SJSA1 (cell line): Measurements from ENCODE around the gene PPM1M. TPM values are rescaled to one million over a fixed set of nuclear protein-coding genes. Genes with fewer than 3 reads are reported as not detected.

Experiments
- DNase-seq, 2 experiments: peaks; one replicate each; pipeline ENCODE4 v3.0.0-alpha.2; 2015 to 2020; ENCODE audit warnings: low spot score in 2 of 2, low read depth in 1 of 2
- H3K27ac ChIP-seq: fragments of 250-450 bp; sonication (Bioruptor Pico); 2 replicates; pipeline ENCODE4 v1.5.1; 2020; ENCODE audit warnings: mild to moderate bottlenecking, moderate library complexity
- H3K27me3 ChIP-seq: fragments of 250-450 bp; sonication (Bioruptor Pico); replicated peaks from 2 replicates; pipeline ENCODE4 v1.5.1; 2020; ENCODE audit warnings: mild to moderate bottlenecking, moderate library complexity
- H3K36me3 ChIP-seq: fragments of 250-450 bp; sonication (Bioruptor Pico); 2 replicates; pipeline ENCODE4 v1.5.1; 2020; ENCODE audit warnings: mild to moderate bottlenecking
- H3K4me1 ChIP-seq: fragments of 250-450 bp; sonication (Bioruptor Pico); replicated peaks from 2 replicates; pipeline ENCODE4 v1.6.1; 2021; ENCODE audit warnings: mild to moderate bottlenecking
- H3K4me3 ChIP-seq: fragments of 250-450 bp; sonication (Bioruptor Pico); 2 replicates; pipeline ENCODE4 v1.5.1; 2020; ENCODE audit warnings: mild to moderate bottlenecking
- H3K9me3 ChIP-seq: fragments of 250-450 bp; sonication (Bioruptor Pico); replicated peaks from 2 replicates; pipeline ENCODE4 v1.5.1; 2020; ENCODE audit warnings: mild to moderate bottlenecking
- total RNA-seq: library from RNA; depleted of rRNA; stranded (reverse); fragments of >200 nt; shearing (Covaris generic); gene quantifications from 2 replicates; pipeline ENCODE4 v1.2.3, GENCODE V29; 2014; rRNA removed

PPM1M gene
- 5.5 and 7.7 TPM in 2 replicates for total RNA-seq

GRCh38 chr3:52245322-52246263, at the start of gene PPM1M:
TSS of gene PPM1M (plus strand) at chr3:52245759. CDS start at chr3:52245825, 66 bp downstream.
- Histone ChIP-seq H3K4me3 (peak within 1 kb of the TSS; percentile 53), H3K27ac (peak within 1 kb of the TSS; percentile 21; the same call in 1 of the 2 replicates), H3K9me3 (no peaks in the 10 kb centered on the region), H3K27me3 (no peaks in the 10 kb centered on the region), H3K4me1 (peaks cover 26% of the 10 kb centered on the region), H3K36me3 (peaks cover 29% of the 10 kb centered on the region)
- DNase-seq = peak; percentile 44 to 64

DNA sequence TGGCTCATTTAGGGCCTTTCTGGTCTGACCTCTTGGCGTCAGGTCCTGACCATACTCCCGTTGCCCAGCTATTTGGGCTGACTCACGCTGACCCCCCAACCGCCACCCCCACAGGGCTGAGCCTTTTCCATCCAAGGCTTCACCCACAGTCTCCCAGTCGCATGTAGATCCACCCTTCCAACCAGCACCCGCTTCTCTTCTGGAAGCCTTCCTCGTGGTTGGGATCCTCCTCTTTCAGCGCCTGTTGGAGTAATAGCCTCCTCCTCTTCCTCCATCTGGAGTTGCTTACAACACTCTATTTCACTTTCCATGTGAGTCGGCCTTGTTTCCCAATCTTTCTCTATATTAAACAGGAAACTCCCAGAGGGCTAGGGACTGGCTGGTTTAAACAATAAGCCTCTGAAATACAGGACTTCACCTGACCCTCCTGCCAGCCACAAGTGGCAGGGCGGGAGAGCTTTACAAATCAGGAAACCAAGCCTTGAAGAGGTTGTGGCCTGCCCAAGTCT, 49.7 kb upstream of the PPM1M start:
- no peak for DNase-seq
- H3K27ac ChIP-seq = no peak overlapping the region
- peaks cover 49% of the 10 kb centered on the region for H3K4me1 ChIP-seq

DNA sequence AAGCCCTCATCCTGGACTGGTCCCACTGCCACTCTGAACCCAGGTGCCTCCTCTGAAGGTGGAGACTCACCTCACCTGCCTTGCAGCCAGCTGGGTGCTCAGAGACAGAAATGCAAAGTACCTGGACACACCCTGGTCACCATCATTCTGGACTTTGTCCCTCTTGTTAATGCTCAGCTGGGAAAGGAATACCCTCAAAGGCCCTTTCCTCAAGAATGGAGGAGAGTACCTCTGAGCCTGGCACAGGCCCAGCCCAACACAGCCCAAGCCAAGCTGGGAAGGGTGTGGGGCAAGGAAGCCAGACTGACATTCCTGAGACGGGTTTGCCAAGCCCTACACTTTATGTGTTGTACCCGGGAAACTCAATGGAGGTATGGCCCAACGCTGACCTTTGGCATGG, 48.6 kb upstream of the PPM1M start:
- Histone ChIP-seq H3K9me3 (no peaks in the 10 kb centered on the region), H3K4me1 (peaks cover 44% of the 10 kb centered on the region), H3K4me3 (no peak overlapping the region), H3K36me3 (peaks cover 38% of the 10 kb centered on the region), H3K27ac (no peak overlapping the region), H3K27me3 (no peaks in the 10 kb centered on the region)
- no peak for DNase-seq

More for the DNA sequence above, 49.7 kb upstream of the PPM1M start:
- no peaks in the 10 kb centered on the region for H3K9me3 ChIP-seq
- no peak overlapping the region for H3K4me3 ChIP-seq
- H3K36me3 ChIP-seq = peaks cover 27% of the 10 kb centered on the region
- H3K27me3 ChIP-seq = no peaks in the 10 kb centered on the region

GRCh38 chr3:52197499-52197841, 48.1 kb upstream of the PPM1M start:
- H3K4me3 ChIP-seq = peak overlapping the region; percentile 86
- peaks cover 43% of the 10 kb centered on the region for H3K36me3 ChIP-seq
- peaks cover 41% of the 10 kb centered on the region for H3K4me1 ChIP-seq
- no peaks in the 10 kb centered on the region for H3K9me3 ChIP-seq
- no peaks in the 10 kb centered on the region for H3K27me3 ChIP-seq
- DNase-seq = no peak
- H3K27ac ChIP-seq = peak overlapping the region; percentile 26; the same call in 1 of the 2 replicates

DNA sequence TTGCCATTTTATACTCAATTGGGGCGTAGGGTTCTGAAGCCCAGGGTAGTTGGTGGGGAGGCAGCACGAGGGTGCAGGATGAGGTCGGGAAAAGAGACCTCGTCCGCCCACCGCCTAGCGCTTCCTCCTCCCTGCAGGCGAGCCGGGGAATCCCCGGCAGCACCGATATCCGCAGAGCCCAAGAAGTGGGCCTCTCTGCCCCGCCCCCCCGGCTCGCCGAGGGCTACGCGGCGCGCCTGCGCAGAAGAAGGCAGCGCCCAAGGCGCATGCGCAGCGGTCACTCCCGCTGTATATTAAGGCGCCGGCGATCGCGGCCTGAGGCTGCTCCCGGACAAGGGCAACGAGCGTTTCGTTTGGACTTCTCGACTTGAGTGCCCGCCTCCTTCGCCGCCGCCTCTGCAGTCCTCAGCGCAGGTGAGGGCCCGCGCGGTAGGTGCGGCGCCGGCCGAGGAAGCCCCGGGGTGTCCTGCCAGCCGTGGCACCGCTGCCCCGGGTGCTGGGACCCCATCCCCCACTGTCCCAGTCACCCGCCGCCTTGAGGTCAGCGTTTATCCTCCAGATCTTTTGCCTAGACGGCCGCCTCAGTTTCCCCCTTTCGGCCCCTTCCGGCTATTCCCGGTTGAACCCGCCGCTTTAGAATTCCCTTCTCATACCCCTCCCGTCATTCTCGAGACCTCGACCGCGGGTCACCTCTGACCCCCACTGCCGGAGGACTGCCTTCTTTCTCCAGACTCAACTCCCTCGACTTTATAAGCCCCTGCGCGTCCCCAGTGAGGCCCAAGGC, 47.5 kb upstream of the PPM1M start, which contains the start of gene ALAS1:
TSS of gene ALAS1 (plus strand) at position 319 of the 784 bp plus-strand sequence. CDS start 1,082 bp downstream, outside the sequence.
- H3K27ac ChIP-seq = peak within 1 kb of the TSS; percentile 31
- peaks cover 49% of the 10 kb centered on the region for H3K36me3 ChIP-seq
- no peaks in the 10 kb centered on the region for H3K27me3 ChIP-seq
- peak; percentile 90 to 96 for DNase-seq
- no peaks in the 10 kb centered on the region for H3K9me3 ChIP-seq
- H3K4me1 ChIP-seq = peaks cover 36% of the 10 kb centered on the region
- peak within 1 kb of the TSS; percentile 86 for H3K4me3 ChIP-seq

- no peak for DNase-seq
- H3K27me3 ChIP-seq = no peaks in the 10 kb centered on the region
- H3K36me3 ChIP-seq = peaks cover 58% of the 10 kb centered on the region
- peak overlapping the region; percentile 86 for H3K4me3 ChIP-seq
- H3K4me1 ChIP-seq = peaks cover 32% of the 10 kb centered on the region
- no peaks in the 10 kb centered on the region for H3K9me3 ChIP-seq
- H3K27ac ChIP-seq = peak overlapping the region; percentile 31; the same call in 1 of the 2 replicates
Observed at GRCh38 chr3:52198643-52199608, 46.6 kb upstream of the PPM1M start.

- peaks cover 80% of the 10 kb centered on the region for H3K36me3 ChIP-seq
- no peak for DNase-seq
- H3K9me3 ChIP-seq = no peaks in the 10 kb centered on the region
- no peak overlapping the region for H3K4me3 ChIP-seq
- peaks cover 28% of the 10 kb centered on the region for H3K4me1 ChIP-seq
- H3K27me3 ChIP-seq = no peaks in the 10 kb centered on the region
- no peak overlapping the region; the same call in 1 of the 2 replicates for H3K27ac ChIP-seq
Observed at GRCh38 chr3:52200981-52201679, 44.4 kb upstream of the PPM1M start.

GRCh38 chr3:52202384-52203077, 43.0 kb upstream of the PPM1M start:
- Histone ChIP-seq H3K4me3 (no peak overlapping the region), H3K9me3 (no peaks in the 10 kb centered on the region), H3K36me3 (peaks cover 94% of the 10 kb centered on the region), H3K4me1 (peaks cover 20% of the 10 kb centered on the region), H3K27ac (no peak overlapping the region), H3K27me3 (no peaks in the 10 kb centered on the region)
- no peak for DNase-seq

- DNase-seq = no peak
- Histone ChIP-seq H3K36me3 (peaks cover 100% of the 10 kb centered on the region), H3K27ac (no peak overlapping the region), H3K27me3 (no peaks in the 10 kb centered on the region), H3K4me3 (no peak overlapping the region), H3K4me1 (peaks cover 14% of the 10 kb centered on the region), H3K9me3 (no peaks in the 10 kb centered on the region)
Observed at GRCh38 chr3:52203701-52204100, 41.9 kb upstream of the PPM1M start.

DNA sequence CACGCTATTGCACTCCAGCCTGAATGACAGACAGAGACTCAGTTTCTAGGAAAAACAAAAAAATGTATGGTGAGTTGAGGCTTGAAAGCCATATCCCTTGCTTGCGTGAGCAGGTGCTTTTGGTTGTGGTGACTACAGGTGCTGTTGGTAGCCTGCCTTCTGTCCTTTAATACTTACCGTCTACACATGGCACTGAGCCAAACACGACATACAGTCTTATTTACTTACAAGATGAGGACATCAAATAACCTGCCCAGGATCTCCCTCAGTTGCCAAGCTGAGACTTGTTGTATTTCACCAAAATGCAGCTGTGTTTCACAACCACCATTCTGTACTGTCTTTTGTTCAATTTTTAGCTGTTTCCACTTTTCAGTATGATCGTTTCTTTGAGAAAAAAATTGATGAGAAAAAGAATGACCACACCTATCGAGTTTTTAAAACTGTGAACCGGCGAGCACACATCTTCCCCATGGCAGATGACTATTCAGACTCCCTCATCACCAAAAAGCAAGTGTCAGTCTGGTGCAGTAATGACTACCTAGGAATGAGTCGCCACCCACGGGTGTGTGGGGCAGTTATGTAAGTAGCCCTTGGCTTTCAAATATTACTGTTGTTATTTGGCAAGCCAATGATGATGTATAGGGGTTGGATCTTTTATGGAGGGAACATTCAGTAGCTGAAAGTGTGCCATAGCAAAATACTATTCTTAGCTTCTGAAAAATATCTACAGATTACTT, 41.1 kb upstream of the PPM1M start:
- peaks cover 7% of the 10 kb centered on the region for H3K4me1 ChIP-seq
- no peak overlapping the region for H3K27ac ChIP-seq
- no peak for DNase-seq
- H3K27me3 ChIP-seq = no peaks in the 10 kb centered on the region
- H3K4me3 ChIP-seq = no peak overlapping the region
- H3K36me3 ChIP-seq = peaks cover 100% of the 10 kb centered on the region
- no peaks in the 10 kb centered on the region for H3K9me3 ChIP-seq

- H3K9me3 ChIP-seq = no peaks in the 10 kb centered on the region
- no peaks in the 10 kb centered on the region for H3K27me3 ChIP-seq
Observed at GRCh38 chr3:52205727-52206372, 39.7 kb upstream of the PPM1M start.

More at GRCh38 chr3:52205727-52206372, 39.7 kb upstream of the PPM1M start:
- Histone ChIP-seq H3K4me1 (peaks cover 7% of the 10 kb centered on the region), H3K27ac (no peak overlapping the region), H3K36me3 (peaks cover 100% of the 10 kb centered on the region), H3K4me3 (no peak overlapping the region)
- no peak for DNase-seq
